SKM-1 (cell line): ENCODE data around the gene APLF.
"Not testable (repeated sequence)": the region's sequence is repeated elsewhere in the genome, so short reads cannot be mapped to it uniquely, and the experiment has no call there.

Experiments
- DNase-seq: peaks from one replicate; lab custom pipeline; 2025; ENCODE audit not compliant: unreplicated experiment; lab: John Stamatoyannopoulos, UW

The APLF gene

DNA sequence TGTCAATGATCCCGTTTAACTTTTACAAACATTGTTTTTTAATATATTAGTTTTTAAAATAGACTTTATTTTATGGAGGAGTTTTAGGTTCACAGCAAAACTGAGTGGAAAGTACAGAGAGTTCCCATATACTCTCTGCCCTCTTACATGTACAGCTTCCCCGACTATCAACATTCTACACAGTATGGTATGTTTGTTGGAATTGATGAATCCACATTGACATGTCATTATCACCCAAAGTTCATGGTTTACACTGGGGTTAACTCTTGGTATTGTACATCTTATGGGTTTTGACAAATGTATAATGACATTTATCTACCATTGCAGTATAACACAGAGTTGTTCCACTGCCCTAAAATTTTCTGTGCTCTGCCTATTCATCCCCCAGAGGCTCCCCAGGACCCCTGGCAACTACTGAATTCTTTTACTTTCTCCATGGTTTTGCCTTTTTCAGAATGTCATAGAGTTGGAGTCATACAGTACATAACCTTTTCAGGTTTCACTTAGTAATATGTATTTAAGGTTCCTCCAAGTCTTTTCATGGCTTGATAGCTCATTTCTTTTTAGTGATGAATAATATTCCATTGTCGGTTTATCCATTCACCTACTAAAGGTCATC lies 5.5 kb downstream of the APLF start:
- no peak for DNase-seq

DNA sequence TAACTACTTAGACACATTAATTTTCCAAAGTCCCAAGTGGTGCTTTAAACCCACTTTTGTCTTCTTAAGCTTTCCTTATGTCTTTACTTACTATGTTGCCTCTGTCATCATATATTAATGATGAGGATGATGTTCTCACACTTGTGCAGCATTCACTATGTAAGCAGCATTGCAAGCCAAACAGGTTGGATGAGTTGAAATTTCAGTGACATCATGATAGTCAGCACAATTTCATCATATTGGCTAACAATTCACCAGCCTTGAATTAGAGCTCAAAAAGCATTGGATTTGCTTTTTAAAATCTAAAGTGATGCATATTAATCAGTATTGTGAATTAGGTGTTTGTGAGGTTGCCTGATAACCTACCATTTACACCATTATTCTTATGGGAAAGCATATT lies 7.7 kb downstream of the APLF start:
- no peak for DNase-seq

DNA sequence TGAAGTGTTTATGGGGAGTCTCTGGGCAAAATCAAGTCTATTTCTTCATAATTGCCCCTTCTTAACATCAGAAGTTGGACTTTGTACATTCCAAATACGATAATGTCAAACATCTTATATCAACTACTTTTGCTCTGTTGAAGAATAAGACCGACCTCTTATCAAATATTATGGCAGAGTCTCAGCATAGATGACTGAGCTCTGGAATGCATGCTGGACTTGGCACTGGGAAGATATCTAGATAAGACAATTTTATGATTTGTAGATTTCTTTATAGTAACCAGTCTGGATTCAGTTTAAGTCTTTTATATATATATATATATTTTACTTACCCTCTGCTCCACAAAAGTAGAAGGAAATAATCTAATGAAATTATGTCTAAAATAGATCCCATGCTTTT lies 8.2 kb downstream of the APLF start:
- no peak for DNase-seq

DNA sequence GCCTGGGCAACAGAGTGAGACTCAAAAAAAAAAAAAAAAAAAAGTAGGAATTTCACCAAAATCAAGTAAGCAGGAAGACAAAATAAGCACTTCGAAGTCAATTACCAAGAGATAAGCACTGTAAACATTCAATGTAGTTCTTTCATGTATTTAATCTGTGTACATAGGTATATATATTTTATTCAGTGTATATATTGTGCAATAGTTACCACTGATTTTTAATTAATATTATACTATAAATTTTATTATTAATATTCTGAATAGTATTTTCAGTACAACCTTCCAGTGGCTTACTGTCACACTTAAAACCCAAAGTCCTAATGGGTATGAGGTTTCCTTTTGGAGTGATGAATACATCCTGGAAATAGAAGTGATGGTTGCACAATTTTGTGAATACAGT lies 9.1 kb downstream of the APLF start:
- DNase-seq, result no peak

DNA sequence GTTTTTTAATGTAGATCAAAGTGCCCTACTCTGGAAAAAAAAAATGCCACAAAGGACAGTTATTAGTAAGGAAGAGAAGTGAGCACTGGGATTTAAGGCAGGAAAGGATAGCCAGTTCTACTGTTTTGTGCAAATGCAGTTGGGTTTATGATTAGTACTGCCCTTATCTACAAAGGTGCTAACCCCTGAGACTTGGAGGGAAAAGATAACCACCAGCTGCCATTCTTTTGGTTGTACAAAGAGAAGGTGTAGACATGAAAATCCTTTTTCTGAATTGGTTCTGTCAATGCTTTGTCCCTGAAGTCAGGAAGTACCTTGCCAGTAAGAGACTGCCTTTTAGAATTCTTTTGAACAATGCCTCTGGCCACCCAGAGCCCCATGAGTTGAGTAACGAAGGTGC lies 11.3 kb downstream of the APLF start:
- no peak for DNase-seq

DNA sequence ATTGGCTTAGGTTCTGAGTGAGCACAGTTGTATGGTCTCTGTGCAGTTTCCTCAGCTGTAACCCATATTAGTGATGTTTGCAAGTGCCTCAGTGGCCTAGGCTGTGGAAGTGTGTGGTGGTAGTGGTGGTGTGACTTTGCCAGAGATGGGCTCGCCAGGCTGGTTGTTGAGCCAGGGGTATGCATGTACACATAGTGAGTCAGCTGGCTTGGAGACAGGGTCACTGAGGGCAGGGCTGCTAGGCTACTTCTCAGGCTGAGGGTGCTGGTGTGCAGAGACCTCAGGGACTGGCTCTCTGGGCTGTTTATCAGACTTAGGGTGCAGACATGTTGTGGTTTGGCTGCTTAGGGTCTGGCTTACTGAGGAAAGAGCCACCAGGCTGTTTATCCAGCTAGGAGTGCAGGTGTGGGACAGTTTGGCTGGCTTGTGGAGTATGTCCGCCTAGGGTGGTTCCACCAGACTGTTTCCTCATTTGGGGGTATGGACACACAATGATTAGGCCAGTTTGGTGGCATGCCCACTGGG lies 15.0 kb downstream of the APLF start:
- DNase-seq, result no peak

DNA sequence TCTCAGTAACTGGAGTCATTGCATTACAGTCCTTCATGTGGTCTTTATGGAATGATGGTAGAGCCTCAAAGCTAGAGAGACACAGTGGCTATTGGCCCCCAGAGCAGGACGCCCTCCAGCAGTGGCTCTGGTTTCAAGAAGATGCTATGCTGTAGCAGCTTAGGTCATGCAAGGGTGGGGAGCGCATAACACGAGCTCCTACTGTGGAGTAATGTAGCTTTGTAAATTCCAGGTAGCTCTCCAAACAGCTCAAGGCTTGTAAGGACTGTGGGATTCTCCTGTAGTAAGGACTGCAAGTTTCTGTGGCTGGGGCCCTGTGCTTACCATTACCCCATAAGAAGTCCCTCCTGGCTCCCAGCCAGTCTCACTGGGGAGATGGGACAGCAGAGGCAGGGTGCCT lies 15.6 kb downstream of the APLF start:
- no peak for DNase-seq

DNA sequence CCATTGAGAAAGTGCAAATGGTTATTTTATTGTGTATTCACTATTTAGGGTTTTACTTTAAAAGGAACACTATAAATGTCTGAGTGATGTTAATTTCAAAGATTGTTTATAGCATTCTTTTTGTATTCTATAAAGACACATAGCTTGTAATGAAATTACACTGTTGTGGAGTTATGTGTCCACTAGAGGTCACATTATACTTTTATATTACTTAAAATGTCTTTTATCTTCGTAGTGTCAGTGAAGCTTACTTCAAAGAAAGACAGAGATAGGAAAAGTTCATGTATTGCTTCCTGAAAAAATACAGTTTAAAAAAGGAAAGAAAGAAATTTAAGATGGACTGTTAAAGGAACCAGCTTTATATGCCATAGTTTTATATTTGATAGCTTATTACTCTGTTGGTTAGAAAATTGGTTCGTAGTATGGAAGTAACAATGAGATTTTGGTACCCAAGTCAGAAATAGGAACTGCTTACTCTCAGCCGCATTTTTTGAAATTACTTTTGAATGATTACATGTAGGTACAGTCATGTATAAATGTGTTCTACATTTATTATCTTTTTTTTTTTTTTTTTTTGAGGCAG lies 20.5 kb downstream of the APLF start:
- DNase-seq, result no peak

DNA sequence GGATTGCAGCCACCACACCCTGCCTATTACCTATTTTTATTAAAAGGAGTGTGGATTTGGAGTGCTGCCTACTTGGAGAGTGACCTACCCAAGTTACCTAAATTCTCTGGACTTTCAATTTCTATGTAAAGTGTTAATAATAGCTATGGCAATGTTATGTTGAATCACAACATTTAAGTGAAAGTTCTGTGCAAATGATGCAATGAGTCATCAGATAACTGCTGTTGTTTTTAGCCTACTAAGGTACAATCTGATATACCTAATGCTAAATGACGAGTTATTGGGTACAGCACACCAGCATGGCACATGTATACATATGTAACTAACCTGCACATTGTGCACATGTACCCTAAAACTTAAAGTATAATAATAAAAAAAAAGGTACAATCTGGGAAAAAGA lies 21.2 kb downstream of the APLF start:
- not testable (repeated sequence) for DNase-seq

DNA sequence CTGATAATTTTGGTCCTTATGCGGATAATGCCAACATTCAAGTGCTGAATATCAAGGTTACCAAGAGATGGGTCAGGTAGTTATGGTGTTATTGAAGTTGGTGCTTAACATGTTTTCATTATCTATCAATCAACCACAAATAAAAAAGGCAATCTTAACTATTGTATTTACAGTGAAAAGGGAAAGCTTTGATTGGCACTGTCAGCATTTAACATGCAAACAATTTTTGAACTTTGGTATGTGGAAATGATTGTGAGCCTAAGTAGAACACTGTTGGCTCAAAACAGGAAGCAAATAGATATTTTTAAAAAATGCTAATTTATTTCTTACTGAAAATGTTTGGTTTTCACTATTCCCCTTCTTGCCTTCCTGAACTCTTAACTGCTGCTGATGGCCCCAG lies 21.9 kb downstream of the APLF start:
- no peak for DNase-seq

DNA sequence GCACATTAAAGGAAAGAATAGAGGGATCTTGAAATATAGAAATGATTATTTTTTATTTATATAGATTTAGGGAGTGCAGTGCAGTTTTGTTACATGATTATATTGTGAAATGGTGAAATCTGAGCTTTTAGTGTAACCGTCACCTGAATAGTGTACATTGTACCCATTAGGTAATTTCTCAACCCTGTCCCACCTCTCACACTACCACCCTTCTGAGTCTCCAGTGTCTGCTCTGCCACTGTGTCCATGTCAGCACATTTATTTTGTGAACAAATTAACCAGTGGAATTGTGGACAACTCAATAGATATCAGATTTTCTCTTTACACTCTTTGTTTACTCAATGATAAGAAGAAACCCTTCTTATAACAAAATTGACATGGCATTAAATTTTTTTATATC lies 24.2 kb downstream of the APLF start:
- DNase-seq, result no peak

DNA sequence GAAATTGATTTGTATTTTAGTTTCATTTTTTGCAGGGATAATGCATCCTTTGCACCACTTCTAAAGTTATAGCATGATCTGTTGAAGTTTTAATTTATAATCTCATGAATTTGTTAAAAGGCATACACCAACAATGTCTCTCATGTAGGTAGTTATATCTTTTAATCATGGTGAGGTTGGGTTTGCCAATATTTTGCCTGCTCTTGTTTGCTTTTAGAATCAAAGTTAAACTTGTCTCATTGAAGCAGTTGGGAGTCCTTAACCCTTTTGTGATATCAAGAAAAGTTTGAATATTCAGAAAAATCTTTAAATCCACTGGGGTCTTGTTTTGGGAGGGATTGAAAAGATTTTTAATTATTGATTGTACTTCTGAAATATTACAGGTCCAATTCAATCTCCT lies 31.7 kb downstream of the APLF start:
- no peak for DNase-seq

DNA sequence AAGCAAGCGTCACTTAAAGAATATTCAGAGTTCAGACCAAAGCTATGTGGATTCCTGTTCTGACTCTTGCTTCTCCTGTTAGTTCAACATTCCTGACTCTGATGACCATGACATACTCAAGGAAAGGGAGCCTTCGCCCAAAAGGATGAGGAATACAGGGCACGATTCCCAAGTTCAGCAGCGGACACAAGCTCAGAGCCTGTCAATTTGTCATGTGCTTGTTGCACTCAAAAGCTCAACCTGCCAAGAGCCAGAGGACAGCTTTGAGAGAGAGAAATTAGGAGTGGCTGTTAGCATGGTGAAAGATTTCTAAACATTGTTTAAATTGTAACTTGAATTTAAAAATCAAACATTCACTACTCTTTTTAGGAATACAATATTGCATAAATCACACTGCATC lies 33.3 kb downstream of the APLF start:
- no peak for DNase-seq

DNA sequence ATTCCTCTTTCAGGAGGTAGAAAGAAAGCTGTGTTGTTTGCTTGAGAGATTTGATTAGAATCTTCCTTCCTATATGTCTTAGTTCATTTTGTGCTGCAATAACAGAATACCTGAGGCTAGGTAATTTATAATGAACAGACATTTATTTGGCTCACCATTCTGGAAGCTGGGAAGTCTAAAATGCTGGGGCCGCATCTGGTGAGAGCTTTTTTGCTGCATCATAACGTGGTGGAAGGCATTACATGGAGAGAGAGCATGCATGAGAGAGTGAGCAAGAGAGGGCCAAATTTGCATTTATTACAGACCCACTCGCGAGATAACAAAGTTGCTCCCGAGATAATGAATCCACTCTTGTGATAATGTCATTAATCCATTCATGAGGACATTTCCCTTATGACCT lies 34.4 kb downstream of the APLF start:
- no peak for DNase-seq

DNA sequence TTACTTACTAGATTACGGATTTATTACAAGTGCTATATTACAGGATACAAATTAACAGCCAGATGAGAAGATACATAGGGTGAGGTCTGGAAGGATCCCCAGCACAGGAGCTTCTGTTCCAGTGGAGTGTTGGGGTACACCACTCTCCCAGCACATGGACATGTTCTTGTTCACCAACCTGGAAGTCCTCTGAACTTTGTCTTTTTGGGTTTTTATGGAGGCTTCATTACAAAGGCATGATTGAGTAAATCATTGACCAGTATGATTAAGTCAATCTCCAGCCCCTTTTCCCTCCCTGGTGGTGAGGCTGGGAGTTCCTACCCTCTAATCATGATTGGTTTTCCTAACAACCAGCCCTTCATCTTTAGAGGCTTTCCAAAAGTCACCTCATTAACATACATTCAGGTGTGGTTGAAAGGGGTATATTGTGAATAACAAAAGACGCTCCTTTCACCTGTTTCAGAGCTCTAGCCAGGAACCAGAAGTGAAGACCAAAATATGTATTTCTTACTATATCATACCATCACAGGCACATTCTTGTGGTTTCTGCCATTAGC lies 38.3 kb downstream of the APLF start:
- DNase-seq, result no peak

DNA sequence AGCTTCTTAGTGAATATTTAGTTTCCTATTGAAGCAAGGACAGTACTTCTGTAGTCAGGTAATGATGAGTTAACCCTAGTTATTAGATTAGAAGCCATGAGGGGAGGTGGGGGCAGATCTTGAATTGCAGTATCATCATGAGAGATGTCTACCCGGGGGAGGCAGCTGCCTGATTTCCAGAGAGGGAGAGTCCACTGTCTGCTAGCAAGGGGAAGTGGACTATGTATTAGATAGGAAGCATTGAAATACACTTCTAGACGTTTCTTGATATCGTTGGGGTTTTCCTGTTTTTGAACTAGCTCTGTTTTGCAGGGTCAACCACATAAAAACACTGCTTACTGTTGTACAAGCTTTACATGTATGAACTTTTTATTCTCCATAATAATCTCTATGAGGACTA lies 38.8 kb downstream of the APLF start:
- no peak for DNase-seq

DNA sequence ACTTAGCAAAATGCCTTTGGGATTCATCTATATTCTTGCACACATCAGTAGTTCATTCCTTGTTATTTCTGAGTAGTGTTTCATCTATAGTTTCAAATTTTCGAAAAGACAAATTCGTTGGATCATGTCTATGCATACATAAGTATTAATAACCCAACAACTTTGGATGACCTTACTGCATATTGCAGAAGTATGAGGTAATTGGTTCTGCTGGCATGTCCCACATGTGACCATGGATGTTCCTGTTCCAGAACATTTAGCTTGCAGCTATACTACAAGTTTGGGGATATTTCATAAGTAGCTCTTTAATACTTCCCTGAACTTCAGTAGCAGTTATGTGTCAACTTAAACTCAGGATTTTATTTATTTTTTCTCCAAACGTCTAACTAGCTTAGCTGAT lies 44.9 kb downstream of the APLF start:
- no peak for DNase-seq

DNA sequence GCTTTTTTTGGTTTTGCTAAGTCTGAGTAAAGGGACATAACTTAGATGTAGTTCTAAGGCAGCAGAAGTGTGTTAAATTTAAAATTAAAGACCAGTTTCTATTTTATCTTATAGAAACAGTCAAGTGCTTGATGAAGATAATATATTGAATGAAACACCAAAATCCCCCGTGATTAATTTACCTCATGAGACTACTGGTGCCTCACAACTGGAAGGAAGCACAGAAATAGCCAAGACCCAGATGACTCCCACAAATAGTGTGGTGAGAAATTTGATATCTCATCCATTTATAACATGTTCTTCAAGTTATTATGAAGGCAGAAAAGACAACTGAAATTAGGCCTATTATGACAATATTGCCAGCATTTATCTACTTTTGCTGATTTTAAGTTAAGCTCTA lies 45.6 kb downstream of the APLF start:
- no peak for DNase-seq

DNA sequence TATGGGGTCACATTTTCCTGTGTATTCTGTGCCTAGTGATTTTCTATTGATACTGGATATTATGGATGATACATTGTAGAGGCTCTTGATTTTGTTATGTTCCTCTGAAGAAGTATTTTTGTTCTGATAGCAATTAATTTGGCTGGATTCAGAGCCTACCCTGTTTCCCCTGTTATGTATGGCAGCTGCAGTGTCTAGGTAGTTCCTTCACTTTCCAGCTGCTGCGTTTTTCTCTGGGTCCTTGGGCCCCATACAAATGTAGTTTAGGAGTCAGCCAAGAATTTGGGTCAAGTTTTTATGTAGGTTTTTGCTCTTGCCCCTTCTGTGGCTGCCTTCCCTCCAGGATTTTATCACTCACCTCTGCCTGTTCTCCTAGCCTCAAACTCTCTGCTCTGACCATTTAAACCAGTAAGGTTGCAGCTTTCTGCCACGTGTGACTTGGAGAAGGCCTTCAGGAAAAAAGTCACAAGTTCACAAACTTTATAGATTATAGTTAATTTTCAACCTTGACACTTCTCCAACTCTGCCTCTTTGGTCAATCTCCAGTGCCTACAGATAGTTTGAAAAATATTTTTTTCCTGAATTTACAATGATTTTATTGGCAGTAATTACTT lies 47.0 kb downstream of the APLF start:
- no peak for DNase-seq

DNA sequence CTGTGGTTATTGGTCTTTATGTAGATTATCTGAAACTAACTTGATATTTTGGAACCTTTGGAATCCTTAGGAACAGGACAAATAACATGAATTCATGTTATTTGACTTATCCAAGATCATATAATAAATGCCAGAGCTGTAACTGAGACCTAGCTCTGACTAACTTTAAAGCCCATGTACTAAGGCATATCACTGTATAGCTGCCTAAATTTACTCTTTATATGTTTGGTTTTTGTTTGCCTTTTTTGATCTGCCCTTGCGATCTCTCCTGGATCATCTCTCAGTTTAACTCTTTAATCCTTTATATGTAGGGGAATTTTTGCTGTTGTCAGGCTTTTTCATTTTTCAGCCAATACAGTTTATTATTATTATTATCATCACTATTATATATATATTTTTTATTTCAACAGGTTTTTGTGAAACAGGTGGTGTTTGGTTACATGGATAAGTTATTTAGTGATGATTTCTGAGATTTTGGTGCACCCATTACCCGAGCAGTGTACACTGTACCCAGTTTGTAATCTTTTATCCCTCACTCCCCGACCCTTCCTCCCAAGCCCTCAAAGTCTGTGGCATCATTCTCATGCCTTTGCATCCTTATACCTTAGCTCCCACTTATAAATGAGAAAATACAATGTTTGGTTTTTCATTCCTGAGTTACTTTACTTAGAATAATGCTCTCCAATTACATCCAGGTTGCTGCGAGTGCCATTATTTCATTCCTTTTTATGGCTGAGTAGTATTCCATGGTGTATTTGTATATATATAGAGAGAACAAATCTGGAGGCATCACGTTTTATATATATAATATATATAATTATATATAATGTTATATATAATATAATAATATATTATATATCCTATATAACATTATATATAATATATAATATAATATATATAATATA lies 48.9 kb downstream of the APLF start:
- no peak for DNase-seq

DNA sequence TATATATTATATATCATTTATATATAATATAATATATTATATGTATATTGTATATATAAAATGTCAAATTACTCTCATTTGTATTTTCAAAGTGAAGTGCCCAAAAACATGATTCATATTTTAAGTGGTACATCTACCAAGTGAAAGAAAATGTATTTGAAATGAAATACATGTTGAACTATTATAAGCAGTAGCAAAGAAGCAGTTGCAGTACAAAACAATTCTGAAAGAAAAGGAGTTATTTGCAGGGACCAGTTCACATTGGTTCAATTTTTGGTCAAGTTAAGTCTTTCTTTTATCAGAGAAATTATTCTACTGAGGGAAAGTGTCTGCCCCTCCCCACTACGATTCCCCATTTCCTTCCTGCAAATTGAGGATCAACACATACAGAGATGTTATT lies 51.9 kb downstream of the APLF start:
- DNase-seq, result no peak
